ENCODE data around the gene ELL2. TPM values are rescaled to one million over a fixed set of nuclear protein-coding genes. Genes with fewer than 3 reads are reported as not detected.

ELL2 gene
- polyA plus RNA-seq, 1 of the 3 experiments (the other 2 are of a cell fraction) = 18.4 TPM

GRCh38 chr5:95858661-95859595 is 102.7 kb downstream of the ELL2 start (continued):
- TF ChIP-seq PBX3 (IDR thresholded peaks at IDR 0.05) (peak; percentile 77), CHD2 (IDR thresholded peaks at IDR 0.05; ENCODE audit: low read length, partially characterized antibody) (peak; percentile 45), ELF1 (IDR thresholded peaks at IDR 0.05) (no peak; the same call in 1 of the 2 replicates)

GRCh38 chr5:95858023-95858461 is 103.6 kb downstream of the ELL2 start:
- CTCF ChIA-PET = interaction anchor here (0.9 to 15.2 kb wide), 12 partner anchors 8 to 487 kb away, joined by 3 to 170 read pairs (median 4); partner anchors contain the start of gene RFESD
- no peak for DNase-seq

GRCh38 chr5:95857185-95857945 is 104.3 kb downstream of the ELL2 start:
- no peak for DNase-seq
- WGBS (ENCODE audit: low lambda C conversion rate) = 94% methylated on average over 12 of the region's 12 CpGs
- ChIA-PET POLR2A (no interaction called here), CTCF (interaction anchor here (0.6 to 15.2 kb wide), 14 partner anchors 8 to 745 kb away, joined by 3 to 170 read pairs (median 4); partner anchors contain the start of gene RFESD)
- Histone ChIP-seq H4K20me1 (ENCODE audit: insufficient read depth) (no peaks in the 10 kb centered on the region), H3K9me2 (no peaks in the 10 kb centered on the region), H3K27me3 (ENCODE audit: insufficient read depth) (no peaks in the 10 kb centered on the region), H3K27ac (ENCODE audit: low read depth in 2 of 2, low read length in 1 of 2) (peak overlapping the region in 1 of 2 experiments; percentile 95; a peak in 2 of 4 replicates), H3K9ac (peak overlapping the region; percentile 69; the same call in 1 of the 2 replicates), H2AFZ (ENCODE audit: low read depth) (no peak overlapping the region), H3F3A (replicated peaks; ENCODE audit: insufficient read depth) (peaks cover 49% of the 10 kb centered on the region), H3K79me2 (ENCODE audit: insufficient read depth) (no peaks in the 10 kb centered on the region), H3K4me1 (ENCODE audit: control insufficient read depth in 1 of 2, insufficient read depth in 2 of 2, low read depth in 1 of 2, low read length in 1 of 2) (peaks cover 2 to 24% of the 10 kb centered on the region in 2 experiments; a peak in 3 of 4 replicates), H3K36me3 (replicated peaks in 1 of 2; ENCODE audit: control insufficient read depth in 1 of 2, insufficient read depth in 2 of 2, low read length in 1 of 2) (no peaks in the 10 kb centered on the region), H3K4me2 (no peak overlapping the region), H3K4me3 (ENCODE audit: low read depth in 2 of 2, low read length in 1 of 2) (no peak overlapping the region), H3K9me3 (no peaks in the 10 kb centered on the region)
- TF ChIP-seq USF1 (IDR thresholded peaks at IDR 0.05; ENCODE audit: borderline replicate concordance, low read depth) (no peak), MXI1 (IDR thresholded peaks at IDR 0.05; ENCODE audit: low read depth, low read length) (no peak), TCF12 (IDR thresholded peaks at IDR 0.05) (no peak), SIN3A (IDR thresholded peaks at IDR 0.05; ENCODE audit: borderline replicate concordance, low read depth, low read length) (no peak), ZBTB33 (IDR thresholded peaks at IDR 0.05; ENCODE audit: borderline replicate concordance, low read depth) (no peak), SMC3 (IDR thresholded peaks at IDR 0.05; ENCODE audit: low read depth, low read length) (no peak), FOXJ3 (CRISPR knock-in tag; IDR thresholded peaks at IDR 0.05) (no peak), RFX5 (IDR thresholded peaks at IDR 0.05; ENCODE audit: low read length) (no peak), FOSL2 (IDR thresholded peaks at IDR 0.05; ENCODE audit: borderline replicate concordance, low read depth) (no peak), GATA2 (CRISPR knock-in tag; IDR thresholded peaks at IDR 0.05) (no peak), NFIC (IDR thresholded peaks at IDR 0.05; ENCODE audit: borderline replicate concordance) (no peak)

More at GRCh38 chr5:95858023-95858461, 103.6 kb downstream of the ELL2 start:
- POLR2A ChIA-PET = no interaction called here
- Histone ChIP-seq H4K20me1 (ENCODE audit: insufficient read depth) (no peaks in the 10 kb centered on the region), H3K9me3 (no peaks in the 10 kb centered on the region), H3K9me2 (no peaks in the 10 kb centered on the region), H3K27ac (ENCODE audit: low read depth in 2 of 2, low read length in 1 of 2) (peak overlapping the region in 1 of 2 experiments; percentile 95; a peak in 2 of 4 replicates), H3K4me1 (ENCODE audit: control insufficient read depth in 1 of 2, insufficient read depth in 2 of 2, low read depth in 1 of 2, low read length in 1 of 2) (peaks cover 2 to 31% of the 10 kb centered on the region in 2 experiments; a peak in 3 of 4 replicates), H3K4me2 (peak overlapping the region; percentile 75), H3K4me3 (ENCODE audit: low read depth in 2 of 2, low read length in 1 of 2) (0 out of 4 replicates have a peak overlapping the region, but pooled peaks of 1 of the 2 experiments have one; percentile 45), H2AFZ (ENCODE audit: low read depth) (0 out of 2 replicates have a peak overlapping the region, but pooled peaks have one; percentile 11), H3F3A (replicated peaks; ENCODE audit: insufficient read depth) (peaks cover 49% of the 10 kb centered on the region), H3K79me2 (ENCODE audit: insufficient read depth) (no peaks in the 10 kb centered on the region), H3K36me3 (replicated peaks in 1 of 2; ENCODE audit: control insufficient read depth in 1 of 2, insufficient read depth in 2 of 2, low read length in 1 of 2) (no peaks in the 10 kb centered on the region), H3K27me3 (ENCODE audit: insufficient read depth) (no peaks in the 10 kb centered on the region), H3K9ac (peak overlapping the region; percentile 69; the same call in 1 of the 2 replicates)
- peak; percentile 78 for TF ChIP-seq PBX3 (IDR thresholded peaks at IDR 0.05)
- TF ChIP-seq JUND (IDR thresholded peaks at IDR 0.05) = peak; percentile 41; the same call in 1 of the 2 replicates
- no peak for TF ChIP-seq RFX5 (IDR thresholded peaks at IDR 0.05; ENCODE audit: low read length)
- WGBS (ENCODE audit: low lambda C conversion rate) = 72% methylated on average over 8 of the region's 8 CpGs

Data from SK-N-SH (cell line).